ENCODE data around the gene IRX4. TPM values are rescaled to one million over a fixed set of nuclear protein-coding genes. Genes with fewer than 3 reads are reported as not detected.
"Not testable (repeated sequence)": the region's sequence is repeated elsewhere in the genome, so short reads cannot be mapped to it uniquely, and the experiment has no call there.

Gene IRX4
- total RNA-seq, 1 donor from 2014 or later: not detected

DNA sequence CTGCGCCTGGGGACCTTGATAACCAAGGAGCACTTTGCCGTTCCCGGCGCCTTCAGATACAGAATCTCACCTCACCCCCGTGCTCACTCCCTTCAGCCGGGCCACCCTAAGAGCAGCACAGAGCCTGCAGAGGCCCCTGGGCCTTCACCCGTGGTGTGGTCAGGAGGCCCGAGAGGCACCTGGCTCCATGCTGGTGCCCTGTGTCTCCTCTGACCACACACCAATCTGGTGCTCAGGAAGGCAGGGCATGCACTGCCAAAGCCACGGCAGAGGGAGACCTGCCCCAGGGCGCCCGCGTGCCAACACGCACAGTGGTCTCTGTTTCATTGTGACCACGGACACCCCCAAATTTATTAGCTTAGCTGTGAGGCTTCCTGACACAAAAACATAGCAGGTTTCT is 11.3 kb downstream of the IRX4 start:
- TF ChIP-seq, protein P1, sequence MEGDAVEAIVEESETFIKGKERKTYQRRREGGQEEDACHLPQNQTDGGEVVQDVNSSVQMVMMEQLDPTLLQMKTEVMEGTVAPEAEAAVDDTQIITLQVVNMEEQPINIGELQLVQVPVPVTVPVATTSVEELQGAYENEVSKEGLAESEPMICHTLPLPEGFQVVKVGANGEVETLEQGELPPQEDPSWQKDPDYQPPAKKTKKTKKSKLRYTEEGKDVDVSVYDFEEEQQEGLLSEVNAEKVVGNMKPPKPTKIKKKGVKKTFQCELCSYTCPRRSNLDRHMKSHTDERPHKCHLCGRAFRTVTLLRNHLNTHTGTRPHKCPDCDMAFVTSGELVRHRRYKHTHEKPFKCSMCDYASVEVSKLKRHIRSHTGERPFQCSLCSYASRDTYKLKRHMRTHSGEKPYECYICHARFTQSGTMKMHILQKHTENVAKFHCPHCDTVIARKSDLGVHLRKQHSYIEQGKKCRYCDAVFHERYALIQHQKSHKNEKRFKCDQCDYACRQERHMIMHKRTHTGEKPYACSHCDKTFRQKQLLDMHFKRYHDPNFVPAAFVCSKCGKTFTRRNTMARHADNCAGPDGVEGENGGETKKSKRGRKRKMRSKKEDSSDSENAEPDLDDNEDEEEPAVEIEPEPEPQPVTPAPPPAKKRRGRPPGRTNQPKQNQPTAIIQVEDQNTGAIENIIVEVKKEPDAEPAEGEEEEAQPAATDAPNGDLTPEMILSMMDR (IDR thresholded peaks at IDR 0.05): no peak
- DNase-seq (no peak), ATAC-seq (no peak)
- H3K27me3 ChIP-seq: peaks cover 70% of the 10 kb centered on the region
- H3K4me1 ChIP-seq: peaks cover 5% of the 10 kb centered on the region
- H3K36me3 ChIP-seq: no peaks in the 10 kb centered on the region
- intact Hi-C loops (cut with DNase I): no loop called here
- H3K9me3 ChIP-seq: no peaks in the 10 kb centered on the region
- H3K27ac ChIP-seq: no peak overlapping the region
- no peak overlapping the region for H3K4me3 ChIP-seq

DNA sequence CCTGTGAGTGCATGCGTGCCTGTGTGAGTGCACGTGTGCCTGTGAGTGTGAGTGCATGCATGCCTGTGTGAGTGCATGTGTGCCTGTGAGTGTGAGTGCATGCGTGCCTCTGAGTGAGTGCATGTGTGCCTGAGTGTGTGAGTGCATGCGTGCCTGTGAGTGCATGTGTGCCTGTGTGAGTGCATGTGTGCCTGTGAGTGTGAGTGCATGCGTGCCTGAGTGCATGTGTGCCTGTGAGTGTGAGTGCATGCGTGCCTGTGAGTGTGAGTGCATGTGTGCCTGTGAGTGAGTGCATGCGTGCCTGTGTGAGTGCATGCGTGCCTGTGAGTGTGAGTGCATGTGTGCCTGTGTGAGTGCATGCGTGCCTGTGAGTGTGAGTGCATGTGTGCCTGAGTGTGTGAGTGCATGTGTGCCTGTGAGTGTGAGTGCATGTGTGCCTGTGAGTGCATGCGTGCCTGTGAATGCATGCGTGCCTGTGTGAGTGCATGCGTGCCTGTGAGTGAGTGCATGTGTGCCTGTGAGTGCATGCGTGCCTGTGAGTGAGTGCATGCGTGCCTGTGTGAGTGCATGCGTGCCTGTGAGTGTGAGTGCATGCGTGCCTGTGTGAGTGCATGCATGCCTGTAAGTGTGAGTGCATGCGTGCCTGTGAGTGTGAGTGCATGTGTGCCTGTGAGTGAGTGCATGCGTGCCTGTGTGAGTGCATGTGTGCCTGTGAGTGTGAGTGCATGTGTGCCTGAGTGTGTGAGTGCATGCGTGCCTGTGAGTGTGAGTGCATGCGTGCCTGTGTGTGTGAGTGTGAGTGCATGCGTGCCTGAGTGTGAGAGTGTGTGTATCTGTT is 12.1 kb downstream of the IRX4 start:
- ATAC-seq; DNase-seq; H3K27ac ChIP-seq; H3K36me3 ChIP-seq; H3K4me3 ChIP-seq; intact Hi-C loops (cut with DNase I); H3K9me3 ChIP-seq; H3K4me1 ChIP-seq: not testable (repeated sequence)
- peaks cover 70% of the 10 kb centered on the region for H3K27me3 ChIP-seq

DNA sequence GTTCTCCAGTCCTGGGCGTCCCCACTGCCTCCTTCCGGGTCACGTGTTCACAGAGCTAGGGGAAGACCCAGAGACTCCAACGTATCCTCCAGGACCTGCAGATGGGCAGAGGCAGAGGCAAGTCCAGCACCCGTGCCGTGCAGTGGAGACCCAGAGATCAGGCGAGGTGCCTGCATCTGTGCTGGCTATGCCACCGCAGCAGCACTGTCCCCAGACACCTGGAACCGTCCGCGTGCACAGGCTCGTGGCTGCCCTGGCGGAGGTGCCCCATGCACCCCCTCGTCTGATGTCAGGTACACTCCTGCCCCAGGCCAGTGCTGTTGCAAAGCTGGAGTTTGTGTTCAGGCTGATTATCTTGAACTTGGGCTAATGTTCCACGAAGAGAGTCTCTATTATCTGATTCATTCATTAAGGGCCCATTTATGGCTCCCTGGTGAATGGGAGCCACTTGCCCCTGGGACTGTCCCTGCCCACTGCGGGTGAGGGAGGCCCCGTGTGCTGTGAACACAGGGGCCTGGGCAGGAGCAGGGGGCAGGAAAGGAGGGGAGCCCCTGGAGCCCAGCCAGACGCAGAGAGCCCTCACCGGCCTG is 13.7 kb downstream of the IRX4 start:
- H3K4me1 ChIP-seq: no peaks in the 10 kb centered on the region
- ATAC-seq (no peak), DNase-seq (no peak)
- no peak overlapping the region for H3K4me3 ChIP-seq
- peaks cover 72% of the 10 kb centered on the region for H3K27me3 ChIP-seq
- intact Hi-C loops (cut with DNase I): no loop called here
- no peak overlapping the region for H3K27ac ChIP-seq
- H3K36me3 ChIP-seq: no peaks in the 10 kb centered on the region
- no peaks in the 10 kb centered on the region for H3K9me3 ChIP-seq
- TF ChIP-seq, protein P1 (IDR thresholded peaks at IDR 0.05): no peak

DNA sequence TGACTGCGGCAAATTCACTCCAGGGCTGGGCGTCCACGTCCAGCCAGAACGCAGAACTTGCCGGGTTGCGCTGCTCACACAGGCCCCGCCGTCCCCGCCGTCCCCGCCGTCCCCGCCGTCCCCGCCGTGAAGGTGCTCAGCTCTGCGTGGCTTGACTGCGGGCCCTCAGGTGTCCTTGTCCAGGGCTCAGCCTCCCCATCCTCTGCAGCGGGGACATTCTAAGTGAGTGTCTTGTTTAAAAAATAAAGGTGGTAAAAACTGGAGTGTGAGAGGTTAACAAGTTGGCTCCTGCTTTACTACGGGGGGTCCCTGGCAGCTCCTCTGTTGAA is 14.9 kb downstream of the IRX4 start:
- TF ChIP-seq, protein P1 (IDR thresholded peaks at IDR 0.05): no peak
- Histone ChIP-seq H3K27me3 (peaks cover 73% of the 10 kb centered on the region), H3K27ac (no peak overlapping the region), H3K36me3 (no peaks in the 10 kb centered on the region), H3K4me1 (no peaks in the 10 kb centered on the region), H3K9me3 (no peaks in the 10 kb centered on the region), H3K4me3 (no peak overlapping the region)
- ATAC-seq: no peak
- intact Hi-C loops (cut with DNase I): no loop called here
- no peak for DNase-seq

DNA sequence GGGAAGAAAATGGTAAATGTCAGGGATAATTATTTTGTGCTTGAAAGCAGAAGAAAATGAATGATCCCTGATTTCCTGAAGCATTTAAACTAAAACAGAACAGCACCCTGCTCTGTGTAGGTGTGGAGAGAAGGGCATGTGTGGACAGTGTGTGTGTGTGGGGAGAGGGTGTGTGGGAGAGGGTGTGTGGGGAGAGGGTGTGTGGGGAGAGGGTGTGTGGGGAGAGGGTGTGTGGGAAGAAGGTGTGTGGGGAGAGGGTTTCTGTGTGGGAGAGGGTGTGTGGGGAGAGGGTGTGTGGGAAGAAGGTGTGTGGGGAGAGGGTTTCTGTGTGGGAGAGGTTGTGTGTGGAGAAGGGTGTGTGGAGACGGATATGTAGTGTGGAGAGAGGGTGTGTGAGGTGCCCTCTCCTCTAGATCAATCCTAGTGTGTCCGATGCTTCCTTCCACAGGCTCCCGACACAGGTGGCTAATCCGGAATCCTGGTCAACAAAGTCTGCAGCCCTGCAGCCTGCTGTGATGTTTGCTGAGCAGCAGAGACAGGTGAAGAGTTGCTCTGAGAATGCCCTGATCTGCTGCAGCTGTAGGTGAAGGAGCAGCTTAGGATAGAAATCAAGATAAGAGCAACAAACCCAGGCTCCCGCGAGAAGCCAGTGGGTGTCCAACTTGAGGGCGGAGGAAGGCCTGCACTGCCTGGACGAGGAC is 15.5 kb downstream of the IRX4 start:
- peaks cover 75% of the 10 kb centered on the region for H3K27me3 ChIP-seq

More for the DNA sequence above, 15.5 kb downstream of the IRX4 start:
- no peak overlapping the region for H3K27ac ChIP-seq
- no peaks in the 10 kb centered on the region for H3K36me3 ChIP-seq
- no peak overlapping the region for H3K4me3 ChIP-seq
- H3K9me3 ChIP-seq: no peaks in the 10 kb centered on the region
- intact Hi-C loops (cut with DNase I): no loop called here
- DNase-seq: no peak
- ATAC-seq: no peak
- TF ChIP-seq, protein P1 (IDR thresholded peaks at IDR 0.05): no peak
- no peaks in the 10 kb centered on the region for H3K4me1 ChIP-seq

All from upper lobe of right lung (tissue), 1 donor.